ENCODE results near the gene FOS. TPM values are rescaled to one million over a fixed set of nuclear protein-coding genes. Genes with fewer than 3 reads are reported as not detected.

FOS gene
- total RNA-seq, 1 experiment from 2014 or later: 23.9 TPM

- TF ChIP-seq TEAD1 (CRISPR knock-in tag; IDR thresholded peaks at IDR 0.05): no peak
- TF ChIP-seq NR3C1 (CRISPR knock-in tag; conservative IDR thresholded peaks at IDR 0.05; ENCODE audit: low read depth): no peak
- TF ChIP-seq ZNF425 (CRISPR knock-in tag; conservative IDR thresholded peaks at IDR 0.05): no peak
- 0 out of 2 replicates have a peak, but pooled peaks have one; percentile 24 for TF ChIP-seq CREB1 (CRISPR knock-in tag; IDR thresholded peaks at IDR 0.05)
- TF ChIP-seq USF1 (CRISPR knock-in tag; IDR thresholded peaks at IDR 0.05): no peak
- TF ChIP-seq SMAD4 (CRISPR knock-in tag; IDR thresholded peaks at IDR 0.05): no peak
- TF ChIP-seq TCF7 (CRISPR knock-in tag; IDR thresholded peaks at IDR 0.05; ENCODE audit: low read depth): no peak
- TF ChIP-seq ATF2 (CRISPR knock-in tag; IDR thresholded peaks at IDR 0.05; ENCODE audit: borderline replicate concordance, low read depth): no peak
- TF ChIP-seq OVOL2 (CRISPR knock-in tag; IDR thresholded peaks at IDR 0.05; ENCODE audit: borderline replicate concordance): no peak
- TF ChIP-seq ZNF512 (CRISPR knock-in tag; IDR thresholded peaks at IDR 0.05; ENCODE audit: borderline replicate concordance): no peak
- peak; percentile 97 for TF ChIP-seq ZNF121 (CRISPR knock-in tag; IDR thresholded peaks at IDR 0.05)
- TF ChIP-seq JAZF1 (CRISPR knock-in tag; IDR thresholded peaks at IDR 0.05): no peak
- no peak for TF ChIP-seq ZNF263 (CRISPR knock-in tag; IDR thresholded peaks at IDR 0.05; ENCODE audit: low read depth)
- 0 out of 2 replicates have a peak, but pooled peaks have one; percentile 31 for TF ChIP-seq RELA (CRISPR knock-in tag; IDR thresholded peaks at IDR 0.05; ENCODE audit: borderline replicate concordance)
- TF ChIP-seq NFYB (CRISPR knock-in tag; conservative IDR thresholded peaks at IDR 0.05; ENCODE audit: low read depth): no peak
- no peak for TF ChIP-seq AR (CRISPR knock-in tag; IDR thresholded peaks at IDR 0.05)
- TF ChIP-seq CTCF (IDR thresholded peaks at IDR 0.05): no peak
- no peak for TF ChIP-seq ESRRA (CRISPR knock-in tag; IDR thresholded peaks at IDR 0.05; ENCODE audit: borderline replicate concordance)
- no peak for TF ChIP-seq GTF2I (CRISPR knock-in tag; conservative IDR thresholded peaks at IDR 0.05)
- TF ChIP-seq E2F1 (CRISPR knock-in tag; IDR thresholded peaks at IDR 0.05): no peak
- TF ChIP-seq ZNF423 (CRISPR knock-in tag; IDR thresholded peaks at IDR 0.05): peak; percentile 71
- peak; percentile 79 for TF ChIP-seq MAX (CRISPR knock-in tag; IDR thresholded peaks at IDR 0.05)
- no peak for TF ChIP-seq JUN (CRISPR knock-in tag; IDR thresholded peaks at IDR 0.05)
- no peak for TF ChIP-seq CREM (CRISPR knock-in tag; IDR thresholded peaks at IDR 0.05)
These were observed 1.4 kb upstream of the FOS start (continued) for GRCh38 chr14:75277008-75277814.

Measured in WTC11 (cell line).